ENCODE data around the gene SAMD14. TPM values are rescaled to one million over a fixed set of nuclear protein-coding genes. Genes with fewer than 3 reads are reported as not detected.

Gene SAMD14
- total RNA-seq (2022) (not detected in 2 replicates), Bru-seq, nascent RNA (percentile 9 among the genes with signal in this experiment), BruChase-seq, experiment 1, labeled RNA remaining after a 6-hour chase (percentile 15 among the genes with signal in this experiment), BruChase-seq, experiment 2, labeled RNA remaining after a 2-hour chase (percentile 5 among the genes with signal in this experiment)
- long read RNA-seq = 0 reads

- CTCF ChIA-PET = interaction anchor here (1.1 to 1.2 kb wide), 2 partner anchors 13 to 39 kb away, joined by 3 to 4 read pairs; no protein-coding TSS in a partner anchor
- peak within 1 kb of the TSS; percentile 57 for H3K4me3 Mint-ChIP-seq (ENCODE audit: low read depth, unreplicated experiment)
- intact Hi-C loops (cut with micrococcal nuclease; ENCODE audit: unreplicated experiment) = no loop called here
Observed at GRCh38 chr17:50129728-50130558, at the start of gene SAMD14. TSS of gene SAMD14 (minus strand) at chr17:50130160. CDS start at chr17:50124959, 5,201 bp downstream.

DNA sequence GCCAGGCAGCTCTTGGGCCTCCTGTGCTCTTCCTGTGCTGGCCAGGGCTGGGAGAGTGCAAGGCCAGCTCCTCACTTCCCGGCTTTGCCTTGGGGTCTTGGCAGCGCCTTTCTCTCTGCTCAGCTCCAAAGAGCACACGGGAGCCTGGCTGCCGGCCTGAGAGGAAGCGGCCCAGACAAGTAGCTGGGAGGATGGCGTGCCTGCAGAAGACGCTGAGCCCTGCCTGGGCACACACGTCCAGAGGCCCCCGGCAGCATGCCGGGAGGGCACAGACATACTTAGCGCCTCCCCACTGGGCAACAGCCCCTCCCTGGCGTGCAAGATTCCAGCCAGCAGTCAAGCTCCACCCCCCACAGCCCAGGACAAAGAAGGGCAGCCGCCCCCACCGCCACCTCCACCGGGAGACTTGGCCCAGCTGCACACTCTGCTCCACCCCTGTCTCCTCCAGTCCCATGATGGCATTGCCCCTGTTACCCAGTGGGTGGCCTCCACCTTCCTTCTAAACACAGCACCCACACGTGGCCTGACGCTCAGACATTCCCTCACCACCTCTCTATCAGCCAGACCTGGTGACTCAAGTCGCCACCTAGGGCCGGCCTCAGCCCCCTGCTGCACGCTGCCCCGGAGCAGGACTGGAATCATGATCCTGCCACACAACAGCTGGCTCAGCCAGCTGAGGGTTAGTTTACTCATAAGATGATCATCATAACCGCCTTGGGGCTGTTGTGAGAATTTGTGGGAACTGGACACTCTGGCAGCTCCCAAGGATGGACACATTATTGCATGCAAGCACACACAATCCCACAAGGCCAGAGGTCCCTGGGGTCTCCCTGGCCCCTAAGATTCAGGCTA, 48.2 kb upstream of the SAMD14 start:
- H3K9me3 Mint-ChIP-seq (ENCODE audit: low read depth, unreplicated experiment) = no peaks in the 10 kb centered on the region
- CTCF ChIA-PET = interaction anchor here (0.6 to 2.1 kb wide), 16 partner anchors 9 to 787 kb away, joined by 3 to 14 read pairs (median 4); partner anchors contain the start of gene SGCA
- peaks cover 26% of the 10 kb centered on the region for H3K4me1 Mint-ChIP-seq (ENCODE audit: low read depth, unreplicated experiment)
- TF ChIP-seq, protein P1, sequence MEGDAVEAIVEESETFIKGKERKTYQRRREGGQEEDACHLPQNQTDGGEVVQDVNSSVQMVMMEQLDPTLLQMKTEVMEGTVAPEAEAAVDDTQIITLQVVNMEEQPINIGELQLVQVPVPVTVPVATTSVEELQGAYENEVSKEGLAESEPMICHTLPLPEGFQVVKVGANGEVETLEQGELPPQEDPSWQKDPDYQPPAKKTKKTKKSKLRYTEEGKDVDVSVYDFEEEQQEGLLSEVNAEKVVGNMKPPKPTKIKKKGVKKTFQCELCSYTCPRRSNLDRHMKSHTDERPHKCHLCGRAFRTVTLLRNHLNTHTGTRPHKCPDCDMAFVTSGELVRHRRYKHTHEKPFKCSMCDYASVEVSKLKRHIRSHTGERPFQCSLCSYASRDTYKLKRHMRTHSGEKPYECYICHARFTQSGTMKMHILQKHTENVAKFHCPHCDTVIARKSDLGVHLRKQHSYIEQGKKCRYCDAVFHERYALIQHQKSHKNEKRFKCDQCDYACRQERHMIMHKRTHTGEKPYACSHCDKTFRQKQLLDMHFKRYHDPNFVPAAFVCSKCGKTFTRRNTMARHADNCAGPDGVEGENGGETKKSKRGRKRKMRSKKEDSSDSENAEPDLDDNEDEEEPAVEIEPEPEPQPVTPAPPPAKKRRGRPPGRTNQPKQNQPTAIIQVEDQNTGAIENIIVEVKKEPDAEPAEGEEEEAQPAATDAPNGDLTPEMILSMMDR (IDR thresholded peaks at IDR 0.05; ENCODE audit: unreplicated experiment) = peak; percentile 82
- H3K4me3 Mint-ChIP-seq (ENCODE audit: low read depth, unreplicated experiment) = peak overlapping the region; percentile 51
- peaks cover 36% of the 10 kb centered on the region for H3K27me3 Mint-ChIP-seq (ENCODE audit: unreplicated experiment)
- peaks cover 6% of the 10 kb centered on the region for H3K36me3 Mint-ChIP-seq (ENCODE audit: insufficient read depth, unreplicated experiment)
- no TSS peak for BruUV-seq (replicated peaks)
- peak overlapping the region; percentile 27 for H3K27ac Mint-ChIP-seq (ENCODE audit: unreplicated experiment)
- intact Hi-C loops (cut with micrococcal nuclease; ENCODE audit: unreplicated experiment) = no loop called here
- peak; percentile 94 for DNase-seq

More at GRCh38 chr17:50129728-50130558, at the start of gene SAMD14:
- TF ChIP-seq, protein P1 (IDR thresholded peaks at IDR 0.05; ENCODE audit: unreplicated experiment) = no peak
- H3K9me3 Mint-ChIP-seq (ENCODE audit: low read depth, unreplicated experiment) = no peaks in the 10 kb centered on the region
- peaks cover 17% of the 10 kb centered on the region for H3K36me3 Mint-ChIP-seq (ENCODE audit: insufficient read depth, unreplicated experiment)
- H3K4me1 Mint-ChIP-seq (ENCODE audit: low read depth, unreplicated experiment) = peaks cover 23% of the 10 kb centered on the region
- DNase-seq = peak; percentile 35
- no TSS peak for BruUV-seq (replicated peaks)
- peaks cover 61% of the 10 kb centered on the region for H3K27me3 Mint-ChIP-seq (ENCODE audit: unreplicated experiment)
- H3K27ac Mint-ChIP-seq (ENCODE audit: unreplicated experiment) = peak within 1 kb of the TSS; percentile 39

- intact Hi-C loops (cut with micrococcal nuclease; ENCODE audit: unreplicated experiment) = no loop called here
- no peak for DNase-seq
- H3K27me3 Mint-ChIP-seq (ENCODE audit: unreplicated experiment) = peaks cover 29% of the 10 kb centered on the region
- CTCF ChIA-PET = interaction anchor here (0.6 to 2.1 kb wide), 14 partner anchors 8 to 788 kb away, joined by 3 to 14 read pairs (median 4); no protein-coding TSS in a partner anchor
- TF ChIP-seq, protein P1 (IDR thresholded peaks at IDR 0.05; ENCODE audit: unreplicated experiment) = no peak
- H3K36me3 Mint-ChIP-seq (ENCODE audit: insufficient read depth, unreplicated experiment) = peaks cover 6% of the 10 kb centered on the region
- H3K4me1 Mint-ChIP-seq (ENCODE audit: low read depth, unreplicated experiment) = peaks cover 26% of the 10 kb centered on the region
- no TSS peak for BruUV-seq (replicated peaks)
- no peaks in the 10 kb centered on the region for H3K9me3 Mint-ChIP-seq (ENCODE audit: low read depth, unreplicated experiment)
- H3K27ac Mint-ChIP-seq (ENCODE audit: unreplicated experiment) = peak overlapping the region; percentile 27
- H3K4me3 Mint-ChIP-seq (ENCODE audit: low read depth, unreplicated experiment) = no peak overlapping the region
Observed at GRCh38 chr17:50177476-50177875, 47.5 kb upstream of the SAMD14 start.
